Karpas-422 (cell line): ENCODE data around the gene LRRC8D. TPM values are rescaled to one million over a fixed set of nuclear protein-coding genes. Genes with fewer than 3 reads are reported as not detected.
"Not testable (repeated sequence)": the region's sequence is repeated elsewhere in the genome, so short reads cannot be mapped to it uniquely, and the experiment has no call there.

ENCODE experiments used
- DNase-seq: peaks from one replicate; pipeline ENCODE4 v3.0.0-alpha.2; 2015
- H2AFZ ChIP-seq: fragments of 200-600 bp; sonication (generic); 2 replicates; pipeline ENCODE4 v1.6.1; 2014; ENCODE audit warnings: antibody characterized with exemption, low read length, mixed read lengths
- H3K27ac ChIP-seq: fragments of 200-600 bp; sonication (generic); 2 replicates; pipeline ENCODE4 v1.5.1; 2014; ENCODE audit warnings: mild to moderate bottlenecking, low read length, moderate library complexity
- H3K27me3 ChIP-seq: fragments of 200-600 bp; sonication (generic); 2 replicates; pipeline ENCODE4 v1.6.1; 2014; ENCODE audit warnings: low read length, mixed read lengths
- H3K36me3 ChIP-seq: fragments of 200-600 bp; sonication (generic); 2 replicates; pipeline ENCODE4 v1.6.1; 2014; ENCODE audit warnings: low read length, mixed read lengths; ENCODE audit not compliant: insufficient read depth
- H3K4me1 ChIP-seq: fragments of 200-600 bp; sonication (generic); 2 replicates; pipeline ENCODE4 v1.6.1; 2014; ENCODE audit warnings: mild to moderate bottlenecking, low read length, mixed read lengths
- H3K4me2 ChIP-seq: fragments of 200-600 bp; sonication (generic); 2 replicates; pipeline ENCODE4 v1.6.1; 2014; ENCODE audit warnings: low read length, low read depth, mild to moderate bottlenecking; ENCODE audit not compliant: poor library complexity, severe bottlenecking
- H3K4me3 ChIP-seq: fragments of 200-600 bp; sonication (generic); 2 replicates; pipeline ENCODE4 v1.5.1; 2014; ENCODE audit warnings: mild to moderate bottlenecking, antibody characterized with exemption, low read length, mixed read lengths
- H3K79me2 ChIP-seq: fragments of 200-600 bp; sonication (generic); 2 replicates; pipeline ENCODE4 v1.6.1; 2014; ENCODE audit warnings: mild to moderate bottlenecking, low read length, mixed read lengths
- H3K9ac ChIP-seq: fragments of 200-600 bp; sonication (generic); 2 replicates; pipeline ENCODE4 v1.6.0; 2014; ENCODE audit warnings: low read length
- H3K9me2 ChIP-seq: fragments of 200-600 bp; sonication (generic), shearing (Covaris generic); replicated peaks from 2 replicates; pipeline ENCODE4 v1.6.0; 2014; ENCODE audit warnings: mild to moderate bottlenecking, low read length, moderate library complexity; ENCODE audit not compliant: insufficient read depth
- H3K9me3 ChIP-seq: fragments of 300-700, 200-600 bp; sonication (generic); 2 replicates; pipeline ENCODE4 v1.6.1; 2014; ENCODE audit warnings: low read length, mixed read lengths
- H4K20me1 ChIP-seq: fragments of 200-600 bp; sonication (generic); 2 replicates; pipeline ENCODE4 v1.6.1; 2014; ENCODE audit warnings: mild to moderate bottlenecking, antibody characterized with exemption, low read length, low read depth; ENCODE audit not compliant: insufficient read depth
- total RNA-seq: library from RNA; depleted of rRNA; stranded (reverse); fragments of >200 nt; shearing (Covaris generic); gene quantifications from 2 replicates; pipeline ENCODE4 v1.2.3, GENCODE V29; 2014; ENCODE audit warnings: low replicate concordance

Gene LRRC8D
- total RNA-seq, 1 experiment from 2014 or later = 48.9 TPM

GRCh38 chr1:89786628-89787214, 34.1 kb upstream of the LRRC8D start:
- H3K4me3 ChIP-seq = no peak overlapping the region
- H3K27me3 ChIP-seq = peaks cover 4% of the 10 kb centered on the region; the same call in 1 of the 2 replicates
- H3K9ac ChIP-seq = no peak overlapping the region
- H2AFZ ChIP-seq = no peak overlapping the region
- no peaks in the 10 kb centered on the region for H3K79me2 ChIP-seq
- H3K9me3 ChIP-seq = no peaks in the 10 kb centered on the region
- no peak overlapping the region for H3K27ac ChIP-seq
- peaks cover 3% of the 10 kb centered on the region; the same call in 1 of the 2 replicates for H3K4me1 ChIP-seq
- no peak for DNase-seq
- no peaks in the 10 kb centered on the region for H3K9me2 ChIP-seq
- H3K36me3 ChIP-seq = no peaks in the 10 kb centered on the region
- no peak overlapping the region for H3K4me2 ChIP-seq
- no peaks in the 10 kb centered on the region for H4K20me1 ChIP-seq

DNA sequence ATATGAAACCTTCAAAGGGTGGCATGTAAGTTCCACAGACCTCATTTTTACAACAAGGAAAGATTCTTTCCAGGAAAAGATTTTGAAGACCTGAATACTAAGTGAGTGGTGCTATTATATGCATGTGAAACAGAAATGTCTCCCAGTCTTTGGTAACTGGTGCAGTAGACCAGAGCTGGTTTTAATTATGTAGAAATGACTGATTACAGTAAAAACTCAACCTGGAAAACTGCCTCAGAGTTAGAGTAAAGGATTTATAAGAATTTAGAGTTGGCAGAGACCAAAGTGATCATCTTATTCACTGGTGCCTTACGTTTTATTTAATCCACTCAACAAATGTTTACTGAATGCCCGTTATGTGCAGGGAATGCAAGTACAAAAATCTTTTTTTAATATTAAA, 30.2 kb upstream of the LRRC8D start:
- Histone ChIP-seq H3K4me2 (no peak overlapping the region), H3K27ac (no peak overlapping the region)

GRCh38 chr1:89791064-89791726, 29.6 kb upstream of the LRRC8D start:
- H3K36me3 ChIP-seq = no peaks in the 10 kb centered on the region
- no peaks in the 10 kb centered on the region for H4K20me1 ChIP-seq
- no peaks in the 10 kb centered on the region for H3K9me2 ChIP-seq
- H3K9ac ChIP-seq = no peak overlapping the region
- H3K27me3 ChIP-seq = no peaks in the 10 kb centered on the region
- H3K4me2 ChIP-seq = no peak overlapping the region
- H3K4me1 ChIP-seq = no peaks in the 10 kb centered on the region
- H3K79me2 ChIP-seq = no peaks in the 10 kb centered on the region
- no peak overlapping the region for H3K27ac ChIP-seq
- no peak overlapping the region for H3K4me3 ChIP-seq
- no peak for DNase-seq
- no peaks in the 10 kb centered on the region for H3K9me3 ChIP-seq
- H2AFZ ChIP-seq = no peak overlapping the region

More for the DNA sequence above, 30.2 kb upstream of the LRRC8D start:
- Histone ChIP-seq H2AFZ (no peak overlapping the region), H3K4me3 (no peak overlapping the region), H3K27me3 (no peaks in the 10 kb centered on the region), H3K9me2 (no peaks in the 10 kb centered on the region), H3K36me3 (no peaks in the 10 kb centered on the region), H3K4me1 (no peaks in the 10 kb centered on the region), H3K79me2 (no peaks in the 10 kb centered on the region), H4K20me1 (no peaks in the 10 kb centered on the region), H3K9ac (no peak overlapping the region), H3K9me3 (no peaks in the 10 kb centered on the region)
- no peak for DNase-seq

- no peaks in the 10 kb centered on the region for H3K36me3 ChIP-seq
- no peaks in the 10 kb centered on the region for H3K4me1 ChIP-seq
- no peak overlapping the region for H3K4me3 ChIP-seq
- H3K9me3 ChIP-seq = no peaks in the 10 kb centered on the region
- no peak overlapping the region for H3K9ac ChIP-seq
- H3K27ac ChIP-seq = no peak overlapping the region
- H3K79me2 ChIP-seq = no peaks in the 10 kb centered on the region
- no peaks in the 10 kb centered on the region for H3K27me3 ChIP-seq
- DNase-seq = no peak
- no peaks in the 10 kb centered on the region for H3K9me2 ChIP-seq
- no peak overlapping the region for H3K4me2 ChIP-seq
- no peaks in the 10 kb centered on the region for H4K20me1 ChIP-seq
- no peak overlapping the region for H2AFZ ChIP-seq
Measured at GRCh38 chr1:89794406-89794805, 26.4 kb upstream of the LRRC8D start.

DNA sequence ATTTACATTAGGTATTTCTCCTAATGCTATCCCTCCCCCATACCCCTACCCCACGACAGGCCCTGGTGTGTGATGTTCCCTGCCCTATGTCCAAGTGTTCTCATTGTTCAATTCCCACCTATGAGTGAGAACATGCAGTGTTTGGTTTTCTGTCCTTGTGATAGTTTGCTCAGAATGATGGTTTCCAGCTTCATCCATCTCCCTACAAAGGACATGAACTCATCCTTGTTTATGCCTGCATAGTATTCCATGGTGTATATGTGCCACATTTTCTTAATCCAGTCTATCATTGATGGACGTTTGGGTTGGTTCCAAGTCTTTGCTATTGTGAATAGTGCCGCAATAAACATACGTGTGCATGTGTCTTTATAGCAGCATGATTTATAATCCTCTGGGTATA, 25.3 kb upstream of the LRRC8D start:
- not testable (repeated sequence) for H3K79me2 ChIP-seq, H3K27ac ChIP-seq, H3K4me3 ChIP-seq, H3K9ac ChIP-seq, H3K9me2 ChIP-seq, H3K36me3 ChIP-seq, H3K27me3 ChIP-seq, H3K4me2 ChIP-seq, H3K9me3 ChIP-seq, H3K4me1 ChIP-seq, H4K20me1 ChIP-seq, DNase-seq, H2AFZ ChIP-seq

DNA sequence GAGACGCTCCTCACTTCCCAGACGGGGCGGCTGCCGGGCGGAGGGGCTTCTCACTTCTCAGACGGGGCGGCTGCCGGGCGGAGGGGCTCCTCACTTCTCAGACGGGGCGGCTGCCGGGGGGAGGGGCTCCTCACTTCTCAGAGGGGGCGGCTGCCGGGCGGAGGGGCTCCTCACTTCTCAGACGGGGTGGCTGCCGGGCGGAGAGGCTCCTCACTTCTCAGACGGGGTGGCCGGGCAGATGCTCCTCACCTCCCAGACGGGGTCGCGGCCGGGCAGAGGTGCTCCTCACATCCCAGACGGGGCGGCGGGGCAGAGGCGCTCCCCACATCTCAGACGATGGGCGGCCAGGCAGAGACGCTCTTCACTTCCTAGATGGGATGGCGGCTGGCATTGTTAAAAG, 23.0 kb upstream of the LRRC8D start:
- DNase-seq, H3K4me2 ChIP-seq, H3K79me2 ChIP-seq: not testable (repeated sequence)

GRCh38 chr1:89799495-89799894, 21.3 kb upstream of the LRRC8D start:
- no peak overlapping the region for H3K4me2 ChIP-seq
- H3K79me2 ChIP-seq = no peaks in the 10 kb centered on the region
- H3K27me3 ChIP-seq = no peaks in the 10 kb centered on the region
- no peak overlapping the region for H3K4me3 ChIP-seq
- H3K9me3 ChIP-seq = no peaks in the 10 kb centered on the region
- DNase-seq = no peak
- H3K36me3 ChIP-seq = no peaks in the 10 kb centered on the region
- no peak overlapping the region for H3K9ac ChIP-seq
- no peaks in the 10 kb centered on the region for H4K20me1 ChIP-seq
- no peaks in the 10 kb centered on the region for H3K4me1 ChIP-seq
- H3K9me2 ChIP-seq = no peaks in the 10 kb centered on the region
- H3K27ac ChIP-seq = no peak overlapping the region
- no peak overlapping the region for H2AFZ ChIP-seq

More for the DNA sequence above, 23.0 kb upstream of the LRRC8D start:
- not testable (repeated sequence) for H3K9me2 ChIP-seq, H3K9me3 ChIP-seq, H2AFZ ChIP-seq, H3K4me3 ChIP-seq, H3K36me3 ChIP-seq, H3K9ac ChIP-seq, H3K27me3 ChIP-seq, H4K20me1 ChIP-seq, H3K27ac ChIP-seq, H3K4me1 ChIP-seq

GRCh38 chr1:89800022-89800655, 20.7 kb upstream of the LRRC8D start:
- H3K9ac ChIP-seq = no peak overlapping the region
- H4K20me1 ChIP-seq = no peaks in the 10 kb centered on the region
- no peaks in the 10 kb centered on the region for H3K36me3 ChIP-seq
- no peaks in the 10 kb centered on the region for H3K9me3 ChIP-seq
- DNase-seq = no peak
- H3K4me1 ChIP-seq = peaks cover 4% of the 10 kb centered on the region
- no peak overlapping the region for H3K4me3 ChIP-seq
- H3K4me2 ChIP-seq = no peak overlapping the region
- H3K9me2 ChIP-seq = no peaks in the 10 kb centered on the region
- H3K79me2 ChIP-seq = no peaks in the 10 kb centered on the region
- H2AFZ ChIP-seq = no peak overlapping the region
- no peak overlapping the region for H3K27ac ChIP-seq
- H3K27me3 ChIP-seq = no peaks in the 10 kb centered on the region
